Testis (tissue), 2 donors: ENCODE measurements around the gene TMED6.

Experiments used
- POLR2A ChIP-seq: fragments of 450-650 bp; IDR thresholded peaks from one replicate; pipeline ENCODE4 v1.6.1; 2017; ENCODE audit warnings: antibody characterized with exemption, mild to moderate bottlenecking, moderate library complexity
- TF ChIP-seq, protein P1 (sequence below), 3 experiments: fragments of 450-650 bp in 2 of 3; fragments of 200-600 bp in 1 of 3; sonication (generic) in 1 of 3; IDR thresholded peaks; one replicate each; pipeline ENCODE4 v1.5.1; 2016 to 2019; ENCODE audit warnings: antibody characterized with exemption in 3 of 3, mild to moderate bottlenecking in 2 of 3, moderate library complexity in 1 of 3

DNA sequence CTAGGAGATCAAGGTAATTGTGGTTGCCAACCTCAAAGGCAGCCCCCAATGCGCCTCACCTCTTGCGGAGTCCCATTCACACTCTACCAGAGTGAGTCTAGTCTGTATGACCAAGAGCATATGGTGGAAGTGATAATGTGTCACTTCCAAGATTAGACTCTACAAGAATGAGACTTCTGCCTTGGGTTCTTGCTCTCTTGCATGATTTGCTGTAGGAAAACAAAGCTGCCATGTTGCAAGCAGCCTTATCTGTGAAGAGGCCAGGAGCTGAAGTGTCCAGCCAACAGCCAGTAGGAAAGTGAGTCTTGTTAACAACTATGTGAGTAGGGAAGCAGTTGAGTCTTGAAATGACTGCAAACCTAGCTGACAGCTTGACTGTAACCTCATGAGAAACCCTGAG lies 30.8 kb upstream of the TMED6 start:
- TF ChIP-seq, protein P1, sequence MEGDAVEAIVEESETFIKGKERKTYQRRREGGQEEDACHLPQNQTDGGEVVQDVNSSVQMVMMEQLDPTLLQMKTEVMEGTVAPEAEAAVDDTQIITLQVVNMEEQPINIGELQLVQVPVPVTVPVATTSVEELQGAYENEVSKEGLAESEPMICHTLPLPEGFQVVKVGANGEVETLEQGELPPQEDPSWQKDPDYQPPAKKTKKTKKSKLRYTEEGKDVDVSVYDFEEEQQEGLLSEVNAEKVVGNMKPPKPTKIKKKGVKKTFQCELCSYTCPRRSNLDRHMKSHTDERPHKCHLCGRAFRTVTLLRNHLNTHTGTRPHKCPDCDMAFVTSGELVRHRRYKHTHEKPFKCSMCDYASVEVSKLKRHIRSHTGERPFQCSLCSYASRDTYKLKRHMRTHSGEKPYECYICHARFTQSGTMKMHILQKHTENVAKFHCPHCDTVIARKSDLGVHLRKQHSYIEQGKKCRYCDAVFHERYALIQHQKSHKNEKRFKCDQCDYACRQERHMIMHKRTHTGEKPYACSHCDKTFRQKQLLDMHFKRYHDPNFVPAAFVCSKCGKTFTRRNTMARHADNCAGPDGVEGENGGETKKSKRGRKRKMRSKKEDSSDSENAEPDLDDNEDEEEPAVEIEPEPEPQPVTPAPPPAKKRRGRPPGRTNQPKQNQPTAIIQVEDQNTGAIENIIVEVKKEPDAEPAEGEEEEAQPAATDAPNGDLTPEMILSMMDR (IDR thresholded peaks at IDR 0.05) = no peak
- no peak for TF ChIP-seq POLR2A
